ENCODE results near the gene PASD1. TPM values are rescaled to one million over a fixed set of nuclear protein-coding genes. Genes with fewer than 3 reads are reported as not detected.
"Not testable (repeated sequence)": the region's sequence is repeated elsewhere in the genome, so short reads cannot be mapped to it uniquely, and the experiment has no call there.

Gene PASD1
- total and polyA plus RNA-seq, 10 of the 15 experiments (the other 5 are each of a cell fraction or from before 2014, with no cell fraction given), result under 0.01 to 0.01 TPM; not detected in 8

DNA sequence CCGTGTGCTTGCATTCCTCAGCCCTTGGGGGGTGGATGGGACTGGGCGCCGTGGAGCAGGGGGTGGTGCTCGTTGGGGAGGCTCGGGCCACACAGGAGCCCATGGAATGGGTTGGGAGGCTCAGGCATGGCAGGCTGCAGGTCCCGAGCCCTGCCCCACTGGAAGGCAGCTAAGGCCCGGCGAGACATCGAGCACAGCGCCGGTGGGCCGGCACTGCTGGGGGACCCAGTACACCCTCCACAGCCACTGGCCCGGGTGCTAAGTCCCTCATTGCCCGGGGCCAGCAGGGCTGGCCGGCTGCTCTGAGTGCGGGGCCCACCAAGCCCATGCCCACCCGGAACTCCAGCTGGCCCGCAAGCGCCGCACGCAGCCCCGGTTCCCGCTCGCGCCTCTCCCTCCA, 12.3 kb upstream of the PASD1 start:
- FAIRE-seq; POLR2A ChIA-PET; H3K36me3 ChIP-seq (ENCODE audit: control insufficient read depth in 2 of 2, insufficient read depth in 2 of 2, low read length in 1 of 2); SMC1A ChIA-PET (ENCODE audit: uncharacterized antibody, unreplicated experiment); H3K4me1 ChIP-seq (ENCODE audit: control insufficient read depth, insufficient read depth, low read length); in situ Hi-C loops (cut with MboI); H3K27ac ChIP-seq (ENCODE audit: control insufficient read depth, insufficient read depth); H4K20me1 ChIP-seq (ENCODE audit: control insufficient read depth, insufficient read depth); H2AFZ ChIP-seq (ENCODE audit: control insufficient read depth, low read depth, low read length); H3K9ac ChIP-seq (ENCODE audit: control insufficient read depth, insufficient read depth, low read length); RAD21 ChIA-PET (ENCODE audit: unreplicated experiment); H3K4me2 ChIP-seq (ENCODE audit: control insufficient read depth, insufficient read depth); H3K9me3 ChIP-seq (replicated peaks; ENCODE audit: control insufficient read depth, insufficient read depth, low read length); intact Hi-C loops (cut with micrococcal nuclease; ENCODE audit: unreplicated experiment); ATAC-seq; DNase-seq (ENCODE audit: low read depth, low spot score); H3K79me2 ChIP-seq (ENCODE audit: control insufficient read depth, insufficient read depth, low read length); H3K27me3 ChIP-seq (replicated peaks in 1 of 2; ENCODE audit: control insufficient read depth in 2 of 2, insufficient read depth in 2 of 2, low read length in 1 of 2); BruUV-seq (replicated peaks); H3K4me3 ChIP-seq; CTCF ChIA-PET: not testable (repeated sequence)
- 46% methylated on average over 10 of the region's 25 CpGs for WGBS (ENCODE audit: insufficient coverage, insufficient replicate concordance, low lambda C conversion rate, missing lambda C conversion rate)

DNA sequence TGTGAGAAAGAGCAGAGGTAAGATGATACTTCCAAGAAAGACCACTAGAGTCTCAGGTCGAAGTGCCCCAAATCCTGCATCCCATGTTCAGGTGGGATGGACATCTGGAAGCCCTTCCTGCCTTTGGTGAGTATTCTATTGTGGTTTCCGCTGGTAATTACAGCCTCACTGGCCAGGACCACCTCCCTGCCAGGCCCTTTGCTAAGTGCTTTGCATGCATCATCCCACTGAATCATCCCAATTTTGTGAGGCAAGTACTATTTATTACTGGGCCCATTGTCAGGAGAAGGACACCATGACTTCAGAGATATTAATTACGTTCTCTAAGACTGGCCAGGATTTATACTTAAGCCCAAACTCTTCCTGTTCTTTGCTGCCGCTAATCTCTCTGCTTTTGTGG, 10.7 kb upstream of the PASD1 start:
- H3K9me3 ChIP-seq (replicated peaks; ENCODE audit: control insufficient read depth, insufficient read depth, low read length), result no peaks in the 10 kb centered on the region; the same call in 2 of the 3 replicates
- no peak overlapping the region for H3K27ac ChIP-seq (ENCODE audit: control insufficient read depth, insufficient read depth)
- SMC1A ChIA-PET (ENCODE audit: uncharacterized antibody, unreplicated experiment), result no interaction called here
- no peaks in the 10 kb centered on the region for H4K20me1 ChIP-seq (ENCODE audit: control insufficient read depth, insufficient read depth)
- H3K27me3 ChIP-seq (replicated peaks in 1 of 2; ENCODE audit: control insufficient read depth in 2 of 2, insufficient read depth in 2 of 2, low read length in 1 of 2), result no peaks in the 10 kb centered on the region
- CTCF ChIA-PET, result no interaction called here
- H3K9ac ChIP-seq (ENCODE audit: control insufficient read depth, insufficient read depth, low read length), result no peak overlapping the region
- DNase-seq (ENCODE audit: low read depth, low spot score) (no peak), ATAC-seq (no peak), FAIRE-seq (no peak)
- H3K79me2 ChIP-seq (ENCODE audit: control insufficient read depth, insufficient read depth, low read length), result no peaks in the 10 kb centered on the region
- H3K4me2 ChIP-seq (ENCODE audit: control insufficient read depth, insufficient read depth), result no peak overlapping the region
- H3K36me3 ChIP-seq (ENCODE audit: control insufficient read depth in 2 of 2, insufficient read depth in 2 of 2, low read length in 1 of 2), result no peaks in the 10 kb centered on the region
- no peak overlapping the region for H3K4me3 ChIP-seq
- WGBS (ENCODE audit: insufficient coverage, insufficient replicate concordance, low lambda C conversion rate, missing lambda C conversion rate), result 26% methylated on average over 4 of the region's 4 CpGs
- no peak overlapping the region for H2AFZ ChIP-seq (ENCODE audit: control insufficient read depth, low read depth, low read length)
- no peaks in the 10 kb centered on the region for H3K4me1 ChIP-seq (ENCODE audit: control insufficient read depth, insufficient read depth, low read length)
- in situ Hi-C loops (cut with MboI), result no loop called here
- no TSS peak for BruUV-seq (replicated peaks)
- RAD21 ChIA-PET (ENCODE audit: unreplicated experiment), result no interaction called here
- POLR2A ChIA-PET, result no interaction called here
- intact Hi-C loops (cut with micrococcal nuclease; ENCODE audit: unreplicated experiment), result no loop called here
- no peak for TF ChIP-seq ASH2L (IDR thresholded peaks at IDR 0.05; ENCODE audit: borderline replicate concordance, low read depth)
- TF ChIP-seq SUZ12 (IDR thresholded peaks at IDR 0.05; ENCODE audit: unreplicated experiment), result no peak
- TF ChIP-seq, protein P1, sequence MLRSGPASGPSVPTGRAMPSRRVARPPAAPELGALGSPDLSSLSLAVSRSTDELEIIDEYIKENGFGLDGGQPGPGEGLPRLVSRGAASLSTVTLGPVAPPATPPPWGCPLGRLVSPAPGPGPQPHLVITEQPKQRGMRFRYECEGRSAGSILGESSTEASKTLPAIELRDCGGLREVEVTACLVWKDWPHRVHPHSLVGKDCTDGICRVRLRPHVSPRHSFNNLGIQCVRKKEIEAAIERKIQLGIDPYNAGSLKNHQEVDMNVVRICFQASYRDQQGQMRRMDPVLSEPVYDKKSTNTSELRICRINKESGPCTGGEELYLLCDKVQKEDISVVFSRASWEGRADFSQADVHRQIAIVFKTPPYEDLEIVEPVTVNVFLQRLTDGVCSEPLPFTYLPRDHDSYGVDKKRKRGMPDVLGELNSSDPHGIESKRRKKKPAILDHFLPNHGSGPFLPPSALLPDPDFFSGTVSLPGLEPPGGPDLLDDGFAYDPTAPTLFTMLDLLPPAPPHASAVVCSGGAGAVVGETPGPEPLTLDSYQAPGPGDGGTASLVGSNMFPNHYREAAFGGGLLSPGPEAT (IDR thresholded peaks at IDR 0.05; ENCODE audit: low read depth), result no peak
- TF ChIP-seq TCF12 (IDR thresholded peaks at IDR 0.05; ENCODE audit: low read depth, low read length), result no peak
- TF ChIP-seq, protein P2, sequence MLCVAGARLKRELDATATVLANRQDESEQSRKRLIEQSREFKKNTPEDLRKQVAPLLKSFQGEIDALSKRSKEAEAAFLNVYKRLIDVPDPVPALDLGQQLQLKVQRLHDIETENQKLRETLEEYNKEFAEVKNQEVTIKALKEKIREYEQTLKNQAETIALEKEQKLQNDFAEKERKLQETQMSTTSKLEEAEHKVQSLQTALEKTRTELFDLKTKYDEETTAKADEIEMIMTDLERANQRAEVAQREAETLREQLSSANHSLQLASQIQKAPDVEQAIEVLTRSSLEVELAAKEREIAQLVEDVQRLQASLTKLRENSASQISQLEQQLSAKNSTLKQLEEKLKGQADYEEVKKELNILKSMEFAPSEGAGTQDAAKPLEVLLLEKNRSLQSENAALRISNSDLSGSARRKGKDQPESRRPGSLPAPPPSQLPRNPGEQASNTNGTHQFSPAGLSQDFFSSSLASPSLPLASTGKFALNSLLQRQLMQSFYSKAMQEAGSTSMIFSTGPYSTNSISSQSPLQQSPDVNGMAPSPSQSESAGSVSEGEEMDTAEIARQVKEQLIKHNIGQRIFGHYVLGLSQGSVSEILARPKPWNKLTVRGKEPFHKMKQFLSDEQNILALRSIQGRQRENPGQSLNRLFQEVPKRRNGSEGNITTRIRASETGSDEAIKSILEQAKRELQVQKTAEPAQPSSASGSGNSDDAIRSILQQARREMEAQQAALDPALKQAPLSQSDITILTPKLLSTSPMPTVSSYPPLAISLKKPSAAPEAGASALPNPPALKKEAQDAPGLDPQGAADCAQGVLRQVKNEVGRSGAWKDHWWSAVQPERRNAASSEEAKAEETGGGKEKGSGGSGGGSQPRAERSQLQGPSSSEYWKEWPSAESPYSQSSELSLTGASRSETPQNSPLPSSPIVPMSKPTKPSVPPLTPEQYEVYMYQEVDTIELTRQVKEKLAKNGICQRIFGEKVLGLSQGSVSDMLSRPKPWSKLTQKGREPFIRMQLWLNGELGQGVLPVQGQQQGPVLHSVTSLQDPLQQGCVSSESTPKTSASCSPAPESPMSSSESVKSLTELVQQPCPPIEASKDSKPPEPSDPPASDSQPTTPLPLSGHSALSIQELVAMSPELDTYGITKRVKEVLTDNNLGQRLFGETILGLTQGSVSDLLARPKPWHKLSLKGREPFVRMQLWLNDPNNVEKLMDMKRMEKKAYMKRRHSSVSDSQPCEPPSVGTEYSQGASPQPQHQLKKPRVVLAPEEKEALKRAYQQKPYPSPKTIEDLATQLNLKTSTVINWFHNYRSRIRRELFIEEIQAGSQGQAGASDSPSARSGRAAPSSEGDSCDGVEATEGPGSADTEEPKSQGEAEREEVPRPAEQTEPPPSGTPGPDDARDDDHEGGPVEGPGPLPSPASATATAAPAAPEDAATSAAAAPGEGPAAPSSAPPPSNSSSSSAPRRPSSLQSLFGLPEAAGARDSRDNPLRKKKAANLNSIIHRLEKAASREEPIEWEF (IDR thresholded peaks at IDR 0.05; ENCODE audit: insufficient replicate concordance, low read depth, low read length), result no peak
- TF ChIP-seq TBL1XR1 (IDR thresholded peaks at IDR 0.05; ENCODE audit: low read depth, low read length), result no peak
- TF ChIP-seq ESRRA (IDR thresholded peaks at IDR 0.05; ENCODE audit: low read length), result no peak
- no peak for TF ChIP-seq CBFB (IDR thresholded peaks at IDR 0.05; ENCODE audit: low read depth)
- TF ChIP-seq ZZZ3 (IDR thresholded peaks at IDR 0.05; ENCODE audit: control insufficient read depth, insufficient read length, low read depth), result no peak
- no peak for TF ChIP-seq DPF2 (IDR thresholded peaks at IDR 0.05)
- no peak for TF ChIP-seq CHD1 (IDR thresholded peaks at IDR 0.05; ENCODE audit: low read depth, low read length)
- TF ChIP-seq RBBP5 (conservative IDR thresholded peaks at IDR 0.05), result no peak
